ENCODE data around the gene FBXO44. TPM values are rescaled to one million over a fixed set of nuclear protein-coding genes. Genes with fewer than 3 reads are reported as not detected.
"Not testable (repeated sequence)": the region's sequence is repeated elsewhere in the genome, so short reads cannot be mapped to it uniquely, and the experiment has no call there.

The FBXO44 gene
- total RNA-seq: 10 to 100 TPM; 35.2 to 67.1 (median 44.8) TPM
- polyA plus RNA-seq: 10 to 100 TPM; 11.3 to 14.3 TPM
- total RNA-seq: 42.7 reads per million, percentile 68 among the genes with 10 or more reads in this experiment

DNA sequence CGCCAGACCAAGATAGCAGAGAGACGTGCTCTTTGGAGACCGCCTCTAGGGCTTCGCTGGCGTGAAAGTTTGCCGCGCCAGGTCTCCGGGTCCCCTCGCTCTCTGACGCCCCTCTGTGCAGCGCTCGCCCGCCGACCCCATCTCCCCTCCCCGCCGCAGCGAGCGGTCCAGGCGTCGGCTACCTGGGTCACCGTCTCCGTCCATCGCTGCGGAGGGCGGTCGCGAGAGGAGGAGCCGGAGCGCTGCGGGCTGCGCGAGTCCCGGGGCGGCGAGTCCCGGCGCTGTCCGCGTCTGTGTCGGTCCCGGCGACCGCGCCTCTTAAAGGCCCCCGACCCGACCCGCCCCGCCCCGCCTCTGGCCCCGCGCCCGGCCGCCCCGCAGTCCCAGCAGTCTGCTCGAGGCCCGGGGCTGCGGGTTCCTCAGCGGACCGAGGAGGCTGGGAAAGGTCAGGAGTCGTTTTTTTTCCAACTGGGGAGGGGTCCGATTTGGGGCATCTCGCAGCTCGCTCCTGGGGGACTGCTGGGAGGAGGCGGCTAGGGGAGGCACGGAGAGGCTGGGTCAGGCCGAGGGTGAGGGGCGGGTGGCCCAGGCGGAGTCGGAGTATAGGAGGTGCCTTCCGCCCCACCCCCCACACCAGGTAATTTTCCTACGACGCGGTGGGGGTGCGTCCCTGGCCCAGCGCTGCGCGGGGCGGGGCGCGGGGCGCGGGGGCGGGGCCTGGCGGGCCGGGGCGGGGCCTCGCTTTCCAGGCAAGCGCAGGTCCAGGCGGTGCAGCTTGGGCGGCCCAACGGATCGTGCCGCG lies at the start of gene FBXO44, which contains the start of gene FBXO2:
TSS of gene FBXO44 (plus strand) at position 741 of the 802 bp plus-strand sequence. CDS start 959 bp downstream, outside the sequence.
TSS of gene FBXO2 (minus strand) at position 293 of the 802 bp plus-strand sequence. CDS start at position 204, 89 bp downstream.
- ATAC-seq (peak; percentile 86), DNase-seq (peak; percentile 40 to 75 (median 63))
- CTCF ChIA-PET: interaction anchor here (1.1 to 3.1 kb wide), 2 partner anchors 10 to 65 kb away, joined by 6 to 12 read pairs; partner anchors contain the start of gene FBXO6
- POLR2A ChIA-PET: interaction anchor here (1.8 to 4.7 kb wide), 3 partner anchors 9 to 65 kb away, joined by 8 to 24 read pairs (median 8); partner anchors contain the start of gene FBXO6
- Histone ChIP-seq H3K27me3 (ENCODE audit: control insufficient read depth in 2 of 2, insufficient read depth in 2 of 2, low read length in 2 of 2) (no peaks in the 10 kb centered on the region), H3K36me3 (ENCODE audit: control insufficient read depth in 2 of 3, insufficient read depth in 3 of 3, low read length in 3 of 3) (peaks cover 0 to 17% (median 3%) of the 10 kb centered on the region in 3 experiments), H3K4me1 (ENCODE audit: control insufficient read depth in 2 of 2, insufficient read depth in 2 of 2, low read length in 2 of 2) (peaks cover 16 to 31% of the 10 kb centered on the region in 2 donors), H3K9me3 (ENCODE audit: control insufficient read depth in 2 of 3, low read length in 3 of 3) (no peaks in the 10 kb centered on the region), H3K27ac (ENCODE audit: low read depth, low read length) (peak within 1 kb of the TSS; percentile 71), H3K4me3 (ENCODE audit: low read length) (peak within 1 kb of the TSS; percentile 53)
- Mint-ChIP-seq H3K36me3 (peaks cover 0 to 3% (median 0%) of the 10 kb centered on the region in 5 donors), H3K4me1 (peaks cover 19 to 48% (median 33%) of the 10 kb centered on the region in 7 donors), H3K27ac (peak within 1 kb of the TSS in 5 of 9 donors; percentile 38 to 88 (median 67)), H3K27me3 (peaks cover 0 to 17% (median 0%) of the 10 kb centered on the region in 5 donors), H3K9me3 (no peaks in the 10 kb centered on the region), H3K4me3 (peak within 1 kb of the TSS; percentile 72 to 87 (median 78))
- intact Hi-C loops (cut with micrococcal nuclease): loop anchor here (1.0 to 10.0 kb wide), 7 partner anchors 10 to 381 kb away; partner anchors contain the start of genes CLCN6 (in 2 of the 2), MTHFR (in 2 of the 2), FBXO6 (in 1 of the 2) and UBIAD1 (in 1 of the 2)

- POLR2A ChIA-PET: no interaction called here
- Mint-ChIP-seq H3K4me1 (peaks cover 0 to 3% (median 0%) of the 10 kb centered on the region in 7 donors), H3K27ac (no peak overlapping the region), H3K9me3 (peaks cover 0 to 3% (median 0%) of the 10 kb centered on the region in 11 donors), H3K4me3 (no peak overlapping the region), H3K36me3 (no peaks in the 10 kb centered on the region), H3K27me3 (peaks cover 0 to 8% (median 5%) of the 10 kb centered on the region in 5 donors)
- no peaks in the 10 kb centered on the region for H3K36me3 ChIP-seq (ENCODE audit: control insufficient read depth in 2 of 3, insufficient read depth in 3 of 3, low read length in 3 of 3)
- H3K9me3 ChIP-seq (ENCODE audit: control insufficient read depth in 2 of 3, low read length in 3 of 3): no peaks in the 10 kb centered on the region
- H3K4me1 ChIP-seq (ENCODE audit: control insufficient read depth in 2 of 2, insufficient read depth in 2 of 2, low read length in 2 of 2): no peaks in the 10 kb centered on the region
- CTCF ChIA-PET: no interaction called here
- intact Hi-C loops (cut with micrococcal nuclease): no loop called here
- no peaks in the 10 kb centered on the region for H3K27me3 ChIP-seq (ENCODE audit: control insufficient read depth in 2 of 2, insufficient read depth in 2 of 2, low read length in 2 of 2)
- H3K27ac ChIP-seq (ENCODE audit: low read depth, low read length): no peak overlapping the region
- H3K4me3 ChIP-seq (ENCODE audit: low read length): no peak overlapping the region
- DNase-seq (no peak), ATAC-seq (no peak)
Observed at GRCh38 chr1:11606775-11607174, 47.9 kb upstream of the FBXO44 start.

- POLR2A ChIA-PET; H3K27me3 Mint-ChIP-seq; H3K4me3 Mint-ChIP-seq; DNase-seq; H3K27ac ChIP-seq (ENCODE audit: low read depth, low read length); ATAC-seq; H3K27me3 ChIP-seq (ENCODE audit: control insufficient read depth in 2 of 2, insufficient read depth in 2 of 2, low read length in 2 of 2); H3K4me1 ChIP-seq (ENCODE audit: control insufficient read depth in 2 of 2, insufficient read depth in 2 of 2, low read length in 2 of 2); H3K36me3 Mint-ChIP-seq; CTCF ChIA-PET; H3K4me3 ChIP-seq (ENCODE audit: low read length); H3K9me3 ChIP-seq (ENCODE audit: control insufficient read depth in 2 of 3, low read length in 3 of 3); H3K9me3 Mint-ChIP-seq; H3K4me1 Mint-ChIP-seq; H3K27ac Mint-ChIP-seq; intact Hi-C loops (cut with micrococcal nuclease); H3K36me3 ChIP-seq (ENCODE audit: control insufficient read depth in 2 of 3, insufficient read depth in 3 of 3, low read length in 3 of 3): not testable (repeated sequence)
Observed at GRCh38 chr1:11608596-11609130, 46.0 kb upstream of the FBXO44 start.

DNA sequence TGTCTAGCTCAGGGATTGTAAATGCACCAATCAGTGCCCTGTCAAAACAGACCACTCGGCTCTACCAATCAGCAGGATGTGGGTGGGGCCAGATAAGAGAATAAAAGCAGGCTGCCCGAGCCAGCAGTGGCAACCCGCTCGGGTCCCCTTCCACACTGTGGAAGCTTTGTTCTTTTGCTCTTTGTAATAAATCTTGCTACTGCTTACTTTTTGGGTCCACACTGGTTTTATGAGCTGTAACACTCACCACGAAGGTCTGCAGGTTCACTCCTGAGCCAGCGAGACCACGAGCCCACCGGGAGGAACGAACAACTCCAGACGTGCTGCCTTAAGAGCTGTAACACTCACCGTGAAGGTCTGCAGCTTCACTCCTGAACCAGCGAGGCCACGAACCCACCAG lies 45.3 kb upstream of the FBXO44 start:
- POLR2A ChIA-PET; intact Hi-C loops (cut with micrococcal nuclease); H3K9me3 ChIP-seq (ENCODE audit: control insufficient read depth in 2 of 3, low read length in 3 of 3); H3K36me3 ChIP-seq (ENCODE audit: control insufficient read depth in 2 of 3, insufficient read depth in 3 of 3, low read length in 3 of 3); H3K36me3 Mint-ChIP-seq; H3K27me3 Mint-ChIP-seq; H3K4me3 Mint-ChIP-seq; H3K27me3 ChIP-seq (ENCODE audit: control insufficient read depth in 2 of 2, insufficient read depth in 2 of 2, low read length in 2 of 2); H3K4me1 ChIP-seq (ENCODE audit: control insufficient read depth in 2 of 2, insufficient read depth in 2 of 2, low read length in 2 of 2); H3K4me3 ChIP-seq (ENCODE audit: low read length); H3K27ac Mint-ChIP-seq; ATAC-seq; DNase-seq; H3K27ac ChIP-seq (ENCODE audit: low read depth, low read length); H3K9me3 Mint-ChIP-seq; H3K4me1 Mint-ChIP-seq; CTCF ChIA-PET: not testable (repeated sequence)

- H3K4me1 Mint-ChIP-seq: peaks cover 0 to 1% (median 0%) of the 10 kb centered on the region in 7 donors
- H3K4me3 ChIP-seq (ENCODE audit: low read length): no peak overlapping the region
- H3K9me3 ChIP-seq (ENCODE audit: control insufficient read depth in 2 of 3, low read length in 3 of 3): no peaks in the 10 kb centered on the region
- POLR2A ChIA-PET: no interaction called here
- DNase-seq (no peak), ATAC-seq (no peak)
- no peaks in the 10 kb centered on the region for H3K27me3 ChIP-seq (ENCODE audit: control insufficient read depth in 2 of 2, insufficient read depth in 2 of 2, low read length in 2 of 2)
- CTCF ChIA-PET: no interaction called here
- no peaks in the 10 kb centered on the region for H3K36me3 Mint-ChIP-seq
- no peak overlapping the region for H3K27ac ChIP-seq (ENCODE audit: low read depth, low read length)
- intact Hi-C loops (cut with micrococcal nuclease): no loop called here
- H3K9me3 Mint-ChIP-seq: peaks cover 0 to 2% (median 0%) of the 10 kb centered on the region in 11 donors
- H3K36me3 ChIP-seq (ENCODE audit: control insufficient read depth in 2 of 3, insufficient read depth in 3 of 3, low read length in 3 of 3): no peaks in the 10 kb centered on the region
- no peak overlapping the region for H3K4me3 Mint-ChIP-seq
- peaks cover 0 to 11% (median 6%) of the 10 kb centered on the region in 5 donors for H3K27me3 Mint-ChIP-seq
- no peaks in the 10 kb centered on the region for H3K4me1 ChIP-seq (ENCODE audit: control insufficient read depth in 2 of 2, insufficient read depth in 2 of 2, low read length in 2 of 2)
- H3K27ac Mint-ChIP-seq: no peak overlapping the region
Observed at GRCh38 chr1:11610629-11611180, 44.0 kb upstream of the FBXO44 start.

GRCh38 chr1:11611638-11612327 lies 42.9 kb upstream of the FBXO44 start:
- Histone ChIP-seq H3K4me1 (ENCODE audit: control insufficient read depth in 2 of 2, insufficient read depth in 2 of 2, low read length in 2 of 2) (no peaks in the 10 kb centered on the region), H3K36me3 (ENCODE audit: control insufficient read depth in 2 of 3, insufficient read depth in 3 of 3, low read length in 3 of 3) (no peaks in the 10 kb centered on the region), H3K9me3 (ENCODE audit: control insufficient read depth in 2 of 3, low read length in 3 of 3) (no peaks in the 10 kb centered on the region), H3K4me3 (ENCODE audit: low read length) (no peak overlapping the region), H3K27ac (ENCODE audit: low read depth, low read length) (no peak overlapping the region), H3K27me3 (ENCODE audit: control insufficient read depth in 2 of 2, insufficient read depth in 2 of 2, low read length in 2 of 2) (no peaks in the 10 kb centered on the region)
- H3K27ac Mint-ChIP-seq: no peak overlapping the region
- H3K36me3 Mint-ChIP-seq: no peaks in the 10 kb centered on the region
- no peak overlapping the region for H3K4me3 Mint-ChIP-seq
- ATAC-seq (no peak), DNase-seq (no peak)
- ChIA-PET CTCF (no interaction called here), POLR2A (no interaction called here)
- intact Hi-C loops (cut with micrococcal nuclease): no loop called here
- peaks cover 0 to 1% (median 0%) of the 10 kb centered on the region in 7 donors for H3K4me1 Mint-ChIP-seq
- peaks cover 0 to 11% (median 4%) of the 10 kb centered on the region in 5 donors for H3K27me3 Mint-ChIP-seq
- no peaks in the 10 kb centered on the region for H3K9me3 Mint-ChIP-seq
